ENCODE results near the gene AUTS2.

DNA sequence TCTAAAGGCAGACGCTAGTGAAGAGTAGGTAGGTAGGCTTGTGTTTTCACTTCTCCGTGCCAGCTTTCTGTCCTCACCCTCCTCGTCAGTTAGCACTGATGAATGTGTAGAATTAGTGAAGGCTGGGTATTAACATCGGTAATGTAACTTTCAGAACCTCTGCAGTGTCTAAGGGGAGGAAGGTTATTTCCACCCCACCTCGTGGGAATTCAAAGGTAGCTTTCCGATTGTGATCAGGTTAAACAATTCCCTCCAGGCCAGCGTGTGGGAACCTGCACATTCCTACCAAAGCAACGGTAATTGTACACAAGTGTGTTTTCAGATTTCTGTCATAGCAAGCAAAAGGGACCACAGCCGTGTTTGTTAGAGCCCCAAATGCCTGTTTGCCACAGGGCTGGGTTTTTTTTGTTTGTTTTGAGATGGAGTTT is 1128.7 kb downstream of the AUTS2 start:
- TF ChIP-seq YY1 (IDR thresholded peaks at IDR 0.05; ENCODE audit: insufficient read depth, insufficient read length) (no peak), ZNF274 (IDR thresholded peaks at IDR 0.05; ENCODE audit: low read depth, low read length) (no peak), SUZ12 (IDR thresholded peaks at IDR 0.05; ENCODE audit: extremely low read depth, insufficient read depth, insufficient read length) (no peak)
